K562 (cell line): Measurements from ENCODE around the gene ZBTB8A. TPM values are rescaled to one million over a fixed set of nuclear protein-coding genes. Genes with fewer than 3 reads are reported as not detected.

Source experiments
- C11orf30 ChIP-seq: fragments of 450-650 bp; IDR thresholded peaks from 2 replicates; pipeline ENCODE4 v1.6.1; 2016; ENCODE audit warnings: low read depth, mild to moderate bottlenecking
- KDM2B ChIP-seq: fragments of 250-450 bp; sonication (Bioruptor Pico); IDR thresholded peaks from 2 replicates; pipeline ENCODE4 v1.8.0; 2021; ENCODE audit warnings: mild to moderate bottlenecking, moderate library complexity
- STAG1 ChIP-seq: sonication (generic); formaldehyde crosslinking; IDR thresholded peaks from 2 replicates; pipeline ENCODE4 v1.5.0; 2020; ENCODE audit warnings: missing genetic modification reagents, borderline replicate concordance
- ZBTB43 ChIP-seq: sonication (generic); formaldehyde crosslinking; IDR thresholded peaks from 2 replicates; pipeline ENCODE4 v1.8.0; 2023; ENCODE audit warnings: mild to moderate bottlenecking, missing genetic modification reagents
- ZNF143 ChIP-seq: sonication (generic); formaldehyde crosslinking; IDR thresholded peaks from 2 replicates; pipeline ENCODE4 v1.9.0; 2022; ENCODE audit warnings: mild to moderate bottlenecking, missing genetic modification reagents
- ZNF224 ChIP-seq: sonication (generic); formaldehyde crosslinking; IDR thresholded peaks from 2 replicates; pipeline ENCODE4 v1.8.0; 2022; ENCODE audit warnings: mild to moderate bottlenecking, missing genetic modification reagents
- ZNF316 ChIP-seq: fragments of 450-650 bp; IDR thresholded peaks from 2 replicates; pipeline ENCODE4 v1.6.1; 2016
- polyA plus RNA-seq, 8 experiments: library from polyadenylated mRNA; depleted of rRNA in 4 of 8; stranded (reverse) in 5 of 8; unstranded in 3 of 8; fragments of >200 nt; fragmentation: Nextera tagmentation in 2 of 8; fragmentation: Illumina TruSeq in 1 of 8; extraction: Ambion mirVana in 2 of 8; extraction: Trizol in 1 of 8; gene quantifications; 2 replicates each; pipeline versions ENCODE4 v1.2.1 to v1.2.3, GENCODE V29; 2011 to 2014; ENCODE audit warnings: inconsistent platforms in 1 of 8, missing spikeins in 1 of 8
- total RNA-seq, 7 experiments: library from RNA; depleted of rRNA in 6 of 7; stranded (reverse); fragments of >200 nt in 6 of 7; fragmentation: Illumina TruSeq in 2 of 7; extraction: Trizol in 2 of 7; gene quantifications; 2 replicates each; pipeline versions ENCODE4 v1.2.1 to v1.2.3, GENCODE V29; 2011 to 2021; ENCODE audit warnings: low replicate concordance in 1 of 7
- TF ChIP-seq, protein P1 (sequence below): sonication (generic); formaldehyde crosslinking; IDR thresholded peaks from 2 replicates; pipeline ENCODE4 v1.8.1; 2022; ENCODE audit warnings: missing genetic modification reagents
- TF ChIP-seq, protein P2 (sequence below): sonication (generic); formaldehyde crosslinking; IDR thresholded peaks from 2 replicates; pipeline ENCODE4 v1.8.1; 2023; ENCODE audit warnings: mild to moderate bottlenecking, missing genetic modification reagents, moderate library complexity

ZBTB8A gene
- total and polyA plus RNA-seq, 9 of the 15 experiments (the other 6 are each of a cell fraction or from before 2014, with no cell fraction given): 0.01 to 0.64 (median 0.09) TPM

DNA sequence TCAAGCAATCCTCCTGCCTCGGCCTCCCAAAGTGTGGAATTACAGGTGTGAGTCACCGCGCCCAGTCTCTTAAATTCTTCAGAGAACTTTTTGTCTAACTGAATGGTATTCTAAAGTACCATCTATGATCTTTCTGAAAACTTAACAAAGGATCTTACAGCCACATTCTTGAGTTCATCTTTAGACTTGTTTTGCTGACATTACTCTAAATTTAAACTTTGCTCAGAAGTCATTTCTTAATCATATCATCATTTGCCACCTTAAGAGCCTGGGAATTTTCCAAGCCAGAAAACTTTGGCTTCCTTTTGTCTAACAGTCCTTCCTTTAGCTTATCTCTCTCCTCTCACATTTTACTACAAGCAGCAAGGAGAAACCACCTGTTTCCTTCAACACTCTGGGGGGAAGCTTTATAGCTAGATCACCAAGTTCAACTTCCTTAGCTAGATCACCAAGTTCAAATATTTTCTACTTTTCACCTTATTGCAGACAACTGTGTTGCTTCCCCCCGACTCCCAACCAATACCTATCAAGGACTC lies 5.4 kb upstream of the ZBTB8A start (continued):
- TF ChIP-seq ZNF224: no peak
- TF ChIP-seq C11orf30: peak; percentile 52; the same call in 1 of the 2 replicates
- TF ChIP-seq, protein P1, sequence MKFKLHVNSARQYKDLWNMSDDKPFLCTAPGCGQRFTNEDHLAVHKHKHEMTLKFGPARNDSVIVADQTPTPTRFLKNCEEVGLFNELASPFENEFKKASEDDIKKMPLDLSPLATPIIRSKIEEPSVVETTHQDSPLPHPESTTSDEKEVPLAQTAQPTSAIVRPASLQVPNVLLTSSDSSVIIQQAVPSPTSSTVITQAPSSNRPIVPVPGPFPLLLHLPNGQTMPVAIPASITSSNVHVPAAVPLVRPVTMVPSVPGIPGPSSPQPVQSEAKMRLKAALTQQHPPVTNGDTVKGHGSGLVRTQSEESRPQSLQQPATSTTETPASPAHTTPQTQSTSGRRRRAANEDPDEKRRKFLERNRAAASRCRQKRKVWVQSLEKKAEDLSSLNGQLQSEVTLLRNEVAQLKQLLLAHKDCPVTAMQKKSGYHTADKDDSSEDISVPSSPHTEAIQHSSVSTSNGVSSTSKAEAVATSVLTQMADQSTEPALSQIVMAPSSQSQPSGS (CRISPR knock-in tag): no peak
- no peak for TF ChIP-seq STAG1 (CRISPR knock-in tag)
- peak; percentile 51 for TF ChIP-seq ZNF316
- no peak for TF ChIP-seq ZBTB43 (CRISPR knock-in tag)
- TF ChIP-seq, protein P2, sequence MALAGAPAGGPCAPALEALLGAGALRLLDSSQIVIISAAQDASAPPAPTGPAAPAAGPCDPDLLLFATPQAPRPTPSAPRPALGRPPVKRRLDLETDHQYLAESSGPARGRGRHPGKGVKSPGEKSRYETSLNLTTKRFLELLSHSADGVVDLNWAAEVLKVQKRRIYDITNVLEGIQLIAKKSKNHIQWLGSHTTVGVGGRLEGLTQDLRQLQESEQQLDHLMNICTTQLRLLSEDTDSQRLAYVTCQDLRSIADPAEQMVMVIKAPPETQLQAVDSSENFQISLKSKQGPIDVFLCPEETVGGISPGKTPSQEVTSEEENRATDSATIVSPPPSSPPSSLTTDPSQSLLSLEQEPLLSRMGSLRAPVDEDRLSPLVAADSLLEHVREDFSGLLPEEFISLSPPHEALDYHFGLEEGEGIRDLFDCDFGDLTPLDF (CRISPR knock-in tag): 0 out of 2 replicates have a peak, but pooled peaks have one; percentile 32
- TF ChIP-seq ZNF143 (CRISPR knock-in tag): no peak
- no peak for TF ChIP-seq KDM2B (CRISPR knock-in tag)
- TF ChIP-seq, all 486 proteins: peak for 7
